Measurements from ENCODE around the gene STK11. TPM values are rescaled to one million over a fixed set of nuclear protein-coding genes. Genes with fewer than 3 reads are reported as not detected.

The STK11 gene
- total RNA-seq, 1 donor from 2014 or later = 61.3 TPM

GRCh38 chr19:1274081-1274851 lies 68.7 kb downstream of the STK11 start:
- Mint-ChIP-seq H3K36me3 (ENCODE audit: unreplicated experiment) (peaks cover 32% of the 10 kb centered on the region), H3K27me3 (ENCODE audit: unreplicated experiment) (no peaks in the 10 kb centered on the region), H3K4me3 (ENCODE audit: unreplicated experiment) (peak overlapping the region; percentile 44)

DNA sequence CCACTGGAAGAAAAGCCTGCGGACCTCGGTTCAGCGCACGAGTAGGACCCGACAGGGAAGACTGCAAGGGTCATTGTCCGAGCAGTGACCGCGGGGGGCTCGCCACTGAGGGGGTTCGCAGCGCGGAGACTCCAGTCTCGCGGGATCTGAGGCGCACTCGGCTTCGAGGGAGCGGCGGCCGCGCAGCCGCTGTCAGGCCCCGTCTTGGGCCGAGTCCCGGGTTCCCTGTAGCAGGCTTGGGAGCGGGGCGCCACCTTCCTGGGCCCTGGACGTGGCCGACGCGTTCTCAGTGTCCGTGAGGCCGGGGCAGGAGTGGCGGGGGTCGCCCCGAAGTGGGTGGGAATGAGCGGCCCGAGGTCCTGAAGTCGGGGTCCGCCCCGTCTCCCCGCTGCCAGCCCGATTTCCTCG lies 69.3 kb downstream of the STK11 start:
- peaks cover 36% of the 10 kb centered on the region for H3K36me3 Mint-ChIP-seq (ENCODE audit: unreplicated experiment)
- H3K4me1 Mint-ChIP-seq (ENCODE audit: unreplicated experiment) = peaks cover 49% of the 10 kb centered on the region
- DNase-seq (ENCODE audit: extremely low spot score, unreplicated experiment) = no peak
- TF ChIP-seq CTCF (IDR thresholded peaks at IDR 0.05) = no peak
- peak overlapping the region; percentile 55 for H3K4me3 Mint-ChIP-seq (ENCODE audit: unreplicated experiment)
- H3K9me3 Mint-ChIP-seq (ENCODE audit: unreplicated experiment) = no peaks in the 10 kb centered on the region
- H3K27me3 Mint-ChIP-seq (ENCODE audit: unreplicated experiment) = no peaks in the 10 kb centered on the region
- peak overlapping the region; percentile 66 for H3K27ac Mint-ChIP-seq (ENCODE audit: unreplicated experiment)

More at GRCh38 chr19:1274081-1274851, 68.7 kb downstream of the STK11 start:
- peak overlapping the region; percentile 66 for H3K27ac Mint-ChIP-seq (ENCODE audit: unreplicated experiment)
- no peaks in the 10 kb centered on the region for H3K9me3 Mint-ChIP-seq (ENCODE audit: unreplicated experiment)
- no peak for TF ChIP-seq CTCF (IDR thresholded peaks at IDR 0.05)
- no peak for DNase-seq (ENCODE audit: extremely low spot score, unreplicated experiment)
- peaks cover 48% of the 10 kb centered on the region for H3K4me1 Mint-ChIP-seq (ENCODE audit: unreplicated experiment)

GRCh38 chr19:1275260-1275975 lies 69.8 kb downstream of the STK11 start, which contains the start of gene FAM174C:
Gene FAM174C (plus strand): TSS chr19:1275530. CDS start chr19:1275550, 20 bp downstream.
- Mint-ChIP-seq H3K27me3 (ENCODE audit: unreplicated experiment) (no peaks in the 10 kb centered on the region), H3K4me1 (ENCODE audit: unreplicated experiment) (peaks cover 43% of the 10 kb centered on the region), H3K27ac (ENCODE audit: unreplicated experiment) (peak within 1 kb of the TSS; percentile 87), H3K4me3 (ENCODE audit: unreplicated experiment) (peak within 1 kb of the TSS; percentile 74), H3K9me3 (ENCODE audit: unreplicated experiment) (no peaks in the 10 kb centered on the region), H3K36me3 (ENCODE audit: unreplicated experiment) (peaks cover 34% of the 10 kb centered on the region)
- TF ChIP-seq CTCF (IDR thresholded peaks at IDR 0.05) = no peak
- DNase-seq (ENCODE audit: extremely low spot score, unreplicated experiment) = peak; percentile 97

GRCh38 chr19:1275976-1276627 lies 70.5 kb downstream of the STK11 start:
- Mint-ChIP-seq H3K9me3 (ENCODE audit: unreplicated experiment) (no peaks in the 10 kb centered on the region), H3K27me3 (ENCODE audit: unreplicated experiment) (no peaks in the 10 kb centered on the region), H3K4me3 (ENCODE audit: unreplicated experiment) (peak overlapping the region; percentile 74), H3K36me3 (ENCODE audit: unreplicated experiment) (peaks cover 30% of the 10 kb centered on the region), H3K4me1 (ENCODE audit: unreplicated experiment) (peaks cover 36% of the 10 kb centered on the region), H3K27ac (ENCODE audit: unreplicated experiment) (peak overlapping the region; percentile 87)
- DNase-seq (ENCODE audit: extremely low spot score, unreplicated experiment) = no peak
- no peak for TF ChIP-seq CTCF (IDR thresholded peaks at IDR 0.05)

All from osteocyte (in vitro differentiated cells).